B cell (primary cell): ENCODE data around the gene L3MBTL4. TPM values are rescaled to one million over a fixed set of nuclear protein-coding genes. Genes with fewer than 3 reads are reported as not detected.

Source experiments
- ATAC-seq: fragments of 200-7000 bp; cut with Tn5 transposase; one replicate; pipeline ENCODE4 v1.10.0; 2021; ENCODE audit warnings: low read depth, mild to moderate bottlenecking, moderate number of reproducible peaks, moderate library complexity
- CTCF ChIA-PET: fragments of 350-600 bp; sonication (Branson Sonifier 250); formaldehyde crosslinking; loops from one replicate; lab custom pipeline; 2021; ENCODE audit warnings: antibody characterized with exemption, inconsistent platforms; lab: Charles Lee
- POLR2A ChIA-PET: fragments of 350-600 bp; sonication (Branson Sonifier 250); formaldehyde crosslinking; loops from one replicate; lab custom pipeline; 2021; ENCODE audit warnings: antibody characterized with exemption; lab: Charles Lee
- DNase-seq: peaks from one replicate; pipeline ENCODE4 v3.0.0; 2013
- H2AFZ ChIP-seq: 2 replicates; pipeline ENCODE4 v1.6.1; 2012; ENCODE audit warnings: mild to moderate bottlenecking, low read depth, low read length; ENCODE audit not compliant: insufficient read depth, poor library complexity, severe bottlenecking
- H3K27ac ChIP-seq, 2 donors: 1 replicate in 1 of 2; 2 replicates in 1 of 2; pipeline ENCODE4 v1.5.1; 2012 to 2013; ENCODE audit warnings: low read length in 2 of 2, mild to moderate bottlenecking in 2 of 2, moderate library complexity in 1 of 2
- H3K27me3 ChIP-seq, 4 experiments: fragments of 200-600 bp in 1 of 4; sonication (generic) in 1 of 4; replicated peaks in 1 of 4; 1 replicate in 2 of 4; 2 replicates in 2 of 4; pipeline versions ENCODE4 v1.6.1 to v1.7.0; 2013 to 2016; ENCODE audit warnings: low read length in 3 of 4, mild to moderate bottlenecking in 2 of 4, mixed read lengths in 1 of 4, moderate library complexity in 1 of 4; ENCODE audit not compliant: insufficient read depth in 4 of 4, control insufficient read depth in 3 of 4; ENCODE audit errors: control extremely low read depth in 1 of 4
- H3K36me3 ChIP-seq, 2 experiments: replicated peaks in 1 of 2; 1 replicate in 1 of 2; 2 replicates in 1 of 2; pipeline versions ENCODE4 v1.6.1 to v1.7.1; 2013; ENCODE audit warnings: low read length in 1 of 2; ENCODE audit not compliant: insufficient read depth in 2 of 2, control insufficient read depth in 1 of 2; ENCODE audit errors: control extremely low read depth in 1 of 2, extremely low read depth in 1 of 2
- H3K4me1 ChIP-seq, 2 donors: fragments of 200-600 bp in 1 of 2; sonication (generic) in 1 of 2; 1 replicate in 1 of 2; 2 replicates in 1 of 2; pipeline versions ENCODE4 v1.5.1 to v1.6.1; 2013 to 2017; ENCODE audit warnings: low read length in 2 of 2; ENCODE audit not compliant: control insufficient read depth in 2 of 2, insufficient read depth in 2 of 2
- H3K4me2 ChIP-seq: replicated peaks from 2 replicates; pipeline ENCODE3; 2012; ENCODE audit warnings: mild to moderate bottlenecking, low read depth, low read length; ENCODE audit not compliant: poor library complexity, severe bottlenecking
- H3K4me3 ChIP-seq, 5 experiments: fragments of 200-600 bp in 1 of 5; sonication (generic) in 1 of 5; 1 replicate in 3 of 5; 2 replicates in 2 of 5; pipeline versions ENCODE4 v1.5.1 to v1.7.0; 2011 to 2016; ENCODE audit warnings: low read length in 4 of 5, mild to moderate bottlenecking in 4 of 5, low read depth in 2 of 5, control low read depth in 1 of 5, moderate library complexity in 1 of 5; ENCODE audit not compliant: insufficient read depth in 1 of 5; ENCODE audit errors: control extremely low read depth in 1 of 5, extremely low read depth in 1 of 5
- H3K79me2 ChIP-seq: fragments of 200-600 bp; sonication (generic); one replicate; pipeline ENCODE4 v1.6.0; 2016; ENCODE audit warnings: low read length; ENCODE audit not compliant: control insufficient read depth, insufficient read depth
- H3K9ac ChIP-seq: fragments of 200-600 bp; sonication (generic); 2 replicates; pipeline ENCODE4 v1.6.1; 2017; ENCODE audit warnings: mild to moderate bottlenecking, low read length, moderate library complexity
- H3K9me3 ChIP-seq, 3 donors: one replicate each; pipeline versions ENCODE4 v1.6.1 to v1.7.1; 2013; ENCODE audit warnings: low read length in 2 of 3; ENCODE audit not compliant: control insufficient read depth in 2 of 3, insufficient read depth in 1 of 3; ENCODE audit errors: control extremely low read depth in 1 of 3
- H4K20me1 ChIP-seq: 2 replicates; pipeline ENCODE4 v1.6.0; 2012; ENCODE audit warnings: mild to moderate bottlenecking, low read length; ENCODE audit not compliant: insufficient read depth, control insufficient read depth, poor library complexity, severe bottlenecking
- H3K27ac Mint-ChIP-seq: one replicate; pipeline ENCODE4 v1.8.0; 2021; ENCODE audit warnings: mixed read lengths
- H3K27me3 Mint-ChIP-seq: one replicate; pipeline ENCODE4 v1.8.0; 2021; ENCODE audit warnings: mixed read lengths
- H3K4me1 Mint-ChIP-seq: one replicate; pipeline ENCODE4 v1.8.0; 2021; ENCODE audit warnings: mixed read lengths
- H3K4me3 Mint-ChIP-seq: one replicate; pipeline ENCODE4 v1.8.0; 2021; ENCODE audit warnings: mixed read lengths
- H3K9me3 Mint-ChIP-seq: one replicate; pipeline ENCODE4 v1.8.0; 2022; ENCODE audit warnings: mixed read lengths; ENCODE audit not compliant: insufficient read depth
- EZH2 ChIP-seq: IDR thresholded peaks from 2 replicates; pipeline ENCODE4 v1.6.1; 2012; ENCODE audit warnings: borderline replicate concordance, low read depth, mild to moderate bottlenecking, moderate library complexity, low read length; ENCODE audit not compliant: insufficient read depth, poor library complexity, severe bottlenecking
- WGBS: methylation state at CpG from one replicate; pipeline ENCODE4 v1.1.5; 2013; ENCODE audit warnings: missing lambda C conversion rate; ENCODE audit not compliant: insufficient coverage; 5-methylcytosine and 5-hydroxymethylcytosine counted together
- intact Hi-C: fragments of 100-400 bp; cut with micrococcal nuclease; formaldehyde crosslinking; loops from one replicate; pipeline ENCODE4 v1.10.0; 2022
- polyA plus RNA-seq: library from polyadenylated mRNA; depleted of rRNA; stranded (reverse); fragments of >200 nt; gene quantifications from 2 replicates; pipeline ENCODE4 v1.2.3, GENCODE V29; 2012
- total RNA-seq, 2 donors: library from RNA; stranded (reverse); fragments of 120-200 nt in 1 of 2; gene quantifications; 1 replicate in 1 of 2; 2 replicates in 1 of 2; pipeline versions ENCODE4 v1.2.3 to v1.2.4, GENCODE V29; 2013 to 2022
- TF ChIP-seq, protein P1 (sequence below): fragments of 200-600 bp; IDR thresholded peaks from one replicate; pipeline ENCODE4 v1.8.0; 2022; ENCODE audit warnings: antibody characterized with exemption, mild to moderate bottlenecking

Gene L3MBTL4
- total and polyA plus RNA-seq, 2 donors (not counting 1 experiment from before 2014, with no cell fraction given), result 3.0 to 11.9 TPM

DNA sequence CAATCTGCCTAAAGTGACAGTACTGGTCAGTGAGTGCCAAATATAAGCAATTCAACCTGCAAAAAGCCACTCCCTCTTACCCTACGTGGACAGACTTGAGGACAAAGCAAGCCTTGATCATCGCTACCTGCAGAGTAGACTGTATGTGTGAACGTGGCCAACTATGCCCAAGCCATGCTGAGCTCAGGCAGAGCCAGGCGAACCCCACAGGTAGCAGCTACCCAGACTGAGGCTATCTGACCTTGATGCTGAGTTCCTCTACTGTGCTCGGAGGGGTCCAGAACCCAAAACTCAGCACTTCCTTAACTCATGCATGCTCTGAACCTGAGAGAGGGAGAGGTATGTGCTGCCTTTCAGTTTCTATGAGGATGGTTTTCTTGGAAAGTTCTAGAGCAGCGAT, 455.9 kb downstream of the L3MBTL4 start:
- intact Hi-C loops, result no loop called here
- Mint-ChIP-seq H3K4me1 (no peaks in the 10 kb centered on the region), H3K9me3 (no peaks in the 10 kb centered on the region), H3K4me3 (no peak overlapping the region), H3K27ac (no peak overlapping the region), H3K27me3 (no peaks in the 10 kb centered on the region)
- ATAC-seq (no peak), DNase-seq (no peak)
- no peaks in the 10 kb centered on the region for H3K9me3 ChIP-seq
- TF ChIP-seq, protein P1, sequence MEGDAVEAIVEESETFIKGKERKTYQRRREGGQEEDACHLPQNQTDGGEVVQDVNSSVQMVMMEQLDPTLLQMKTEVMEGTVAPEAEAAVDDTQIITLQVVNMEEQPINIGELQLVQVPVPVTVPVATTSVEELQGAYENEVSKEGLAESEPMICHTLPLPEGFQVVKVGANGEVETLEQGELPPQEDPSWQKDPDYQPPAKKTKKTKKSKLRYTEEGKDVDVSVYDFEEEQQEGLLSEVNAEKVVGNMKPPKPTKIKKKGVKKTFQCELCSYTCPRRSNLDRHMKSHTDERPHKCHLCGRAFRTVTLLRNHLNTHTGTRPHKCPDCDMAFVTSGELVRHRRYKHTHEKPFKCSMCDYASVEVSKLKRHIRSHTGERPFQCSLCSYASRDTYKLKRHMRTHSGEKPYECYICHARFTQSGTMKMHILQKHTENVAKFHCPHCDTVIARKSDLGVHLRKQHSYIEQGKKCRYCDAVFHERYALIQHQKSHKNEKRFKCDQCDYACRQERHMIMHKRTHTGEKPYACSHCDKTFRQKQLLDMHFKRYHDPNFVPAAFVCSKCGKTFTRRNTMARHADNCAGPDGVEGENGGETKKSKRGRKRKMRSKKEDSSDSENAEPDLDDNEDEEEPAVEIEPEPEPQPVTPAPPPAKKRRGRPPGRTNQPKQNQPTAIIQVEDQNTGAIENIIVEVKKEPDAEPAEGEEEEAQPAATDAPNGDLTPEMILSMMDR, result no peak
- no peak for TF ChIP-seq EZH2
- no peaks in the 10 kb centered on the region for H3K27me3 ChIP-seq
- 95% methylated on average over 5 of the region's 6 CpGs for WGBS
- no peaks in the 10 kb centered on the region for H4K20me1 ChIP-seq
- no peaks in the 10 kb centered on the region for H3K79me2 ChIP-seq
- no peak overlapping the region for H3K9ac ChIP-seq
- no peak overlapping the region for H3K27ac ChIP-seq
- ChIA-PET CTCF (no interaction called here), POLR2A (no interaction called here)
- no peak overlapping the region for H3K4me2 ChIP-seq
- no peaks in the 10 kb centered on the region for H3K4me1 ChIP-seq
- no peak overlapping the region for H2AFZ ChIP-seq
- no peaks in the 10 kb centered on the region for H3K36me3 ChIP-seq
- no peak overlapping the region for H3K4me3 ChIP-seq

DNA sequence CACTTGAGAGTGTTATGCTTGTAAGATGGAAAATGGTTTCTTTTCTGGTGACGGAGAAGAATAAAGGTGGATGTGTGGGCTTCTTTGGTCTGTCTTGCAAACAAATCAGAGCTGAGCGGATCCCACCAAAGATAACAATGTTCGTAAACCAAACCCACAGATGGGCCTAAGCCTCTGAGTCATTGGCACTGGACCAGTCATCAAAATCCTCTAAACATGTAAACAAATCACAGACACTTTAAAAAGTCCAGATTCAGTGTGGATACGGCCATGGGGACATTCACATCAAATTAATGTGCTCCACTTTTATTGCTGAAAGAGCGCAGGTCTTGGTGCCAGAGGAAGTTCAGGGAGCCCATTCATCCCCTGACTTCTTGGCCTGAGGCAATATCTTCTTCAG, 458.9 kb downstream of the L3MBTL4 start:
- Histone ChIP-seq H3K36me3 (no peaks in the 10 kb centered on the region), H3K4me3 (no peak overlapping the region), H3K4me1 (no peaks in the 10 kb centered on the region), H3K79me2 (no peaks in the 10 kb centered on the region), H3K27ac (no peak overlapping the region), H3K9me3 (no peaks in the 10 kb centered on the region), H3K4me2 (no peak overlapping the region), H3K9ac (no peak overlapping the region), H4K20me1 (no peaks in the 10 kb centered on the region), H2AFZ (no peak overlapping the region), H3K27me3 (no peaks in the 10 kb centered on the region)
- WGBS, result 94% methylated on average over 3 of the region's 5 CpGs
- Mint-ChIP-seq H3K27me3 (no peaks in the 10 kb centered on the region), H3K9me3 (no peaks in the 10 kb centered on the region), H3K27ac (no peak overlapping the region), H3K4me1 (no peaks in the 10 kb centered on the region), H3K4me3 (no peak overlapping the region)
- no peak for DNase-seq
- intact Hi-C loops, result no loop called here
- CTCF ChIA-PET, result no interaction called here
- no peak for ATAC-seq
- POLR2A ChIA-PET, result no interaction called here
- no peak for TF ChIP-seq EZH2
- TF ChIP-seq, protein P1, result no peak
